Astrocyte of the cerebellum (primary cell): ENCODE results near the gene GINS1.
A peak's percentile ranks its signal among the peaks of the same experiment; 100 is the strongest.

ENCODE experiments used
- DNase-seq: peaks from one replicate; pipeline ENCODE4 v3.0.0-alpha.2; 2011; ENCODE audit warnings: low read depth
- H3K4me3 ChIP-seq: 2 replicates; pipeline ENCODE4 v1.5.1; 2011; ENCODE audit warnings: mild to moderate bottlenecking, low read depth, low read length, moderate library complexity
- CTCF ChIP-seq: IDR thresholded peaks from 2 replicates; pipeline ENCODE4 v1.5.1; 2012; ENCODE audit warnings: low read length, low read depth, moderate library complexity, mild to moderate bottlenecking; ENCODE audit errors: missing control alignments
- in situ Hi-C: cut with HindIII; loops from 2 replicates; pipeline ENCODE4 v1.10.0; 2017; ENCODE audit warnings: low sequenced_read_pairs

The GINS1 gene

DNA sequence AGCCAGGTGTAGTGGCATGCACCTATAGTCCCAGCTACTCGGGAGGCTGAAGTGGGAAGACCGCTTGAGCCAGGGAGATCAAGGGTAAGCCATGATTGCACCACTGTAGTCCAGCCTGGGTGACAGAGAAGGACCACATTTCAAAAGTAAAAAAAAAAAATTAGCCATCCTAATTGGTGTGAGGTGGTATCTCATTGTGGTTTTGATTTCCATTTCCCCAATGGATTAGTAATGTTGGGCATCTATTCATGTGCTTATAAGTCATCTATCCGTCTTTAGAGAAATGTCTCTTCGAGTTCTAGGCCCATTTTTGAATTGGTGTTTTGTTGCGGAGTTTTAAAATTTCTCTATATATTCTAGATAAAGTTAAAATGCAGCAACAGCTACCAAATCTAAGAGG lies 38.5 kb upstream of the GINS1 start:
- DNase-seq: no peak
- in situ Hi-C loops: no loop called here
- TF ChIP-seq CTCF: no peak
- no peak overlapping the region for H3K4me3 ChIP-seq

DNA sequence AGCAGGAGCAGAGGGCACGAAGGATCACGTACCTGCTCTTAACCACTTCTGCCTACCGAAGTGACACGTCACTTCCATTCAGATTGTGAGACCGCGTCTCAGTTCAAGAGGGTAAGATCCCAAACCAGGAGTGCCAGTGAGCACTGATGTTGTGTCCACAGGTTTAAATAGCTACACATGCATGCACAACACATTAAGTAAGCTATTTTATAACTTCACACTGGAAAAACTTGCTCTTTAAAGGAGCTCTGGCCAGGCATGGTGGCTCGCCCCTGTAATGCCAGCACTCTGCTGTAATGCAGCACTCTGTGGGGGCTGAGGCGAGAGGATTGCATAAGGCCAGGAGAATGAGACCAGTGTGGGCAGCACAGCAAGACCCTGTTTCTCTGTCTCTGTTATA lies 37.9 kb upstream of the GINS1 start:
- no peak for DNase-seq
- in situ Hi-C loops: no loop called here
- H3K4me3 ChIP-seq: no peak overlapping the region
- TF ChIP-seq CTCF: no peak

GRCh38 chr20:25369971-25370370 lies 37.5 kb upstream of the GINS1 start:
- no peak overlapping the region for H3K4me3 ChIP-seq
- DNase-seq: no peak
- in situ Hi-C loops: no loop called here
- no peak for TF ChIP-seq CTCF

DNA sequence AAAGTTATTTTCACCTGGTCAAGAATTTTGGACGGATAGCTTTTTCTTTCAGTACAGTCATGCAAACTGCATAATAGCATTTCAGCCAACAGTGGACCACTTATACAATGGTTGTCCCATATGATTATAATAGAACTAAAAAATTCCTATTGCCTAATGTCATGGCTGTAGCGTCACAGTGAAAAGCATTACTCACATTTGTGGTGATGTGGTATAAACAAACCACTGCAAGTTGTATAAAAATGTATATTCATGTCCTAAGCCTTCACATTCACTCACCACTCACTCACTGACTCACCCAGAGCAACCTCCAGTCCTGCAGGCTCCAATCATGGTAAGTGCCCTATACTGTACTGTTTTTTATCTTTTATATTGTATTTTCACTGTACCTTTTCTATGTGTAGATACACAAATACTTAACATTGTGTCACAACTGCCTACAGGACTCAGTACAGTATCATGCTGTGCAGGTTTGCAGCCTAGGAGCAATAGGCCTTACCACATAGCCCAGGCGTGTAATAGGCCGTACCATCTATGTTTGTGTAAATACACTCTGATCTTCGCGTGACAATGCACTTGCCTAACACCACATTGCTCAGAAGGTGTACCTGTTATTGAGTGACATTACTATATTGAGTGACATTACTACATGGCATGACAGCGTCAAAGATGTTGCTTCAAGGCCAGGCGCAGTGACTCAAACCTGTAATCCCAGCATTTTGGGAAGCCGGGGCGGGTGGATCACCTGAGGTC lies 34.7 kb upstream of the GINS1 start:
- in situ Hi-C loops: no loop called here
- TF ChIP-seq CTCF: no peak
- DNase-seq: peak; percentile 89
- H3K4me3 ChIP-seq: no peak overlapping the region

DNA sequence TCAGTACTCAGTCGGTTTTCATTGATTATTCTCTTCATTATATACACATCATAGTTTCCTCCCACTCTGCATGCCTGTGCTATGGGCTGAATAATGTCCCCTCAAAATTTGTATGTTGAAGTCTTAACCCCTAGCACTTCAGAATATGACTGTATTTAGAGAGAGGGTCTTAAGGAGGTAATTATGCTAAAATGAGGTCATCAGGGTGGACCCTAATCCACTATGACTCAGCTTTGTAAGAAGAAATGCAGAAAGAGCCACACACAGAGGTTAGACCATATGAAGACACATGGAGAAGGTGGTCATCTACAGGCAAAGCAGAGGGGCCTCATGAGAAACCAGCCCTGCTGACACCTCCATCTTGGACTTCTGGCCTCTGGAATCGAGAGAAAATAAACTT lies 32.6 kb upstream of the GINS1 start:
- in situ Hi-C loops: no loop called here
- TF ChIP-seq CTCF: no peak
- no peak overlapping the region for H3K4me3 ChIP-seq
- DNase-seq: no peak

- H3K4me3 ChIP-seq: no peak overlapping the region
- in situ Hi-C loops: no loop called here
- TF ChIP-seq CTCF: no peak
- no peak for DNase-seq
These were observed 31.2 kb upstream of the GINS1 start for GRCh38 chr20:25376236-25376635.
